SU-DHL-6 (cell line): ENCODE results near the gene HEATR5A.
A peak's percentile ranks its signal among the peaks of the same experiment; 100 is the strongest.

Experiments used
- H2AFZ ChIP-seq: fragments of 200-600 bp; sonication (generic); 2 replicates; pipeline ENCODE4 v1.6.1; 2014; ENCODE audit warnings: low read depth, mild to moderate bottlenecking, moderate library complexity, mixed read lengths, antibody characterized with exemption, low read length; ENCODE audit not compliant: severe bottlenecking
- H3F3A ChIP-seq: fragments of 200-600 bp; shearing (Covaris generic); 2 replicates; pipeline ENCODE4 v1.6.0; 2016; ENCODE audit warnings: antibody characterized with exemption, mild to moderate bottlenecking; ENCODE audit not compliant: insufficient read depth
- H3K27ac ChIP-seq: fragments of 200-600 bp; sonication (generic); 2 replicates; pipeline ENCODE4 v1.5.1; 2016; ENCODE audit warnings: low read depth, mild to moderate bottlenecking, low read length, moderate library complexity, mixed read lengths
- H3K27me3 ChIP-seq: fragments of 200-600 bp; sonication (generic), shearing (Covaris generic); 2 replicates; pipeline ENCODE4 v1.6.0; 2014; ENCODE audit warnings: mild to moderate bottlenecking, low read length
- H3K36me3 ChIP-seq: fragments of 200-600 bp; sonication (generic); 2 replicates; pipeline ENCODE4 v1.6.1; 2014; ENCODE audit warnings: mild to moderate bottlenecking, low read length, mixed read lengths
- H3K4me2 ChIP-seq: fragments of 300-600, 200-600 bp; shearing (Covaris generic), sonication (generic); 2 replicates; pipeline ENCODE4 v1.6.0; 2014; ENCODE audit warnings: low read length, low read depth, mild to moderate bottlenecking; ENCODE audit not compliant: poor library complexity, severe bottlenecking
- H3K4me3 ChIP-seq: fragments of 200-600 bp; sonication (generic); 2 replicates; pipeline ENCODE4 v1.5.1; 2014; ENCODE audit warnings: antibody characterized with exemption, low read length, mild to moderate bottlenecking, mixed read lengths; ENCODE audit not compliant: insufficient read depth, poor library complexity, severe bottlenecking
- H3K79me2 ChIP-seq: fragments of 200-600 bp; sonication (generic); 2 replicates; pipeline ENCODE4 v1.6.1; 2014; ENCODE audit warnings: mild to moderate bottlenecking, low read length, moderate library complexity; ENCODE audit not compliant: insufficient read depth
- H3K9ac ChIP-seq: fragments of 200-600 bp; sonication (generic); 2 replicates; pipeline ENCODE4 v1.7.0; 2014; ENCODE audit warnings: mild to moderate bottlenecking, low read length
- H3K9me2 ChIP-seq: fragments of 200-600 bp; sonication (generic); replicated peaks from 2 replicates; pipeline ENCODE4 v1.6.1; 2014; ENCODE audit warnings: low read length; ENCODE audit not compliant: insufficient read depth
- H3K9me3 ChIP-seq: fragments of 200-600 bp; sonication (generic); 2 replicates; pipeline ENCODE4 v1.6.1; 2014; ENCODE audit warnings: low read length, mixed read lengths; ENCODE audit not compliant: insufficient read depth
- H4K20me1 ChIP-seq: fragments of 200-600 bp; sonication (generic); 2 replicates; pipeline ENCODE4 v1.6.1; 2014; ENCODE audit warnings: low read depth, mild to moderate bottlenecking, antibody characterized with exemption, low read length, moderate library complexity, mixed read lengths
- CTCF ChIP-seq: fragments of 200-600 bp; sonication (generic); IDR thresholded peaks from one replicate; pipeline ENCODE4 v1.5.1; 2017; ENCODE audit warnings: antibody characterized with exemption, mild to moderate bottlenecking, low read length, moderate library complexity; ENCODE audit not compliant: insufficient read depth, poor library complexity, severe bottlenecking
- EZH2phosphoT487 ChIP-seq: fragments of 200-600 bp; sonication (generic), shearing (Covaris generic); conservative IDR thresholded peaks from 2 replicates; pipeline ENCODE4 v1.6.1; 2018; ENCODE audit warnings: mild to moderate bottlenecking, antibody characterized with exemption, low read length, moderate library complexity, mixed read lengths

Gene HEATR5A

GRCh38 chr14:31425905-31426304 lies 5.6 kb upstream of the HEATR5A start:
- H3K9me3 ChIP-seq, result no peaks in the 10 kb centered on the region
- no peaks in the 10 kb centered on the region for H3K36me3 ChIP-seq
- H2AFZ ChIP-seq, result no peak overlapping the region
- no peak overlapping the region for H3K4me3 ChIP-seq
- H3K27me3 ChIP-seq, result no peaks in the 10 kb centered on the region
- H4K20me1 ChIP-seq, result no peaks in the 10 kb centered on the region
- peaks cover 9% of the 10 kb centered on the region; the same call in 1 of the 2 replicates for H3F3A ChIP-seq
- H3K9ac ChIP-seq, result no peak overlapping the region
- no peaks in the 10 kb centered on the region for H3K9me2 ChIP-seq
- no peak overlapping the region for H3K4me2 ChIP-seq
- no peaks in the 10 kb centered on the region for H3K79me2 ChIP-seq
- H3K27ac ChIP-seq, result no peak overlapping the region
- TF ChIP-seq EZH2phosphoT487 (no peak), CTCF (no peak)

- Histone ChIP-seq H3K9me2 (no peaks in the 10 kb centered on the region), H3K9me3 (no peaks in the 10 kb centered on the region), H3F3A (peaks cover 9% of the 10 kb centered on the region; the same call in 1 of the 2 replicates), H3K27ac (peak overlapping the region; percentile 36; the same call in 1 of the 2 replicates), H3K9ac (peak overlapping the region; percentile 70), H2AFZ (peak overlapping the region; percentile 87), H3K36me3 (no peaks in the 10 kb centered on the region), H3K4me3 (peak overlapping the region; percentile 82), H3K4me2 (peak overlapping the region; percentile 80), H3K27me3 (no peaks in the 10 kb centered on the region), H3K79me2 (peaks cover 5% of the 10 kb centered on the region; the same call in 1 of the 2 replicates), H4K20me1 (no peaks in the 10 kb centered on the region)
- TF ChIP-seq CTCF, result no peak
- TF ChIP-seq EZH2phosphoT487, result no peak
Measured at GRCh38 chr14:31421200-31421599, 850 bp upstream of the HEATR5A start.

GRCh38 chr14:31419967-31420318 lies 407 bp downstream of the HEATR5A start:
- Histone ChIP-seq H3K79me2 (peaks cover 5% of the 10 kb centered on the region; the same call in 1 of the 2 replicates), H3K9ac (peak overlapping the region; percentile 70), H3K27ac (no peak overlapping the region), H3K4me3 (peak overlapping the region; percentile 82), H4K20me1 (no peaks in the 10 kb centered on the region), H3K9me2 (no peaks in the 10 kb centered on the region), H3F3A (peaks cover 9% of the 10 kb centered on the region; the same call in 1 of the 2 replicates), H2AFZ (peak overlapping the region; percentile 70), H3K36me3 (no peaks in the 10 kb centered on the region), H3K9me3 (no peaks in the 10 kb centered on the region), H3K4me2 (peak overlapping the region; percentile 88), H3K27me3 (no peaks in the 10 kb centered on the region)
- no peak for TF ChIP-seq EZH2phosphoT487
- no peak for TF ChIP-seq CTCF
